ENCODE data around the gene CXorf58.

- TF ChIP-seq FOXM1 (IDR thresholded peaks at IDR 0.05; ENCODE audit: borderline replicate concordance) (no peak), BHLHE40 (IDR thresholded peaks at IDR 0.05; ENCODE audit: borderline replicate concordance) (no peak)
These were observed 3.7 kb upstream of the CXorf58 start for GRCh38 chrX:23904096-23904495.
